ENCODE results near the gene ZBTB5.

GRCh38 chr9:37474438-37474837 lies 9.2 kb upstream of the ZBTB5 start:
- TF ChIP-seq, protein P1, sequence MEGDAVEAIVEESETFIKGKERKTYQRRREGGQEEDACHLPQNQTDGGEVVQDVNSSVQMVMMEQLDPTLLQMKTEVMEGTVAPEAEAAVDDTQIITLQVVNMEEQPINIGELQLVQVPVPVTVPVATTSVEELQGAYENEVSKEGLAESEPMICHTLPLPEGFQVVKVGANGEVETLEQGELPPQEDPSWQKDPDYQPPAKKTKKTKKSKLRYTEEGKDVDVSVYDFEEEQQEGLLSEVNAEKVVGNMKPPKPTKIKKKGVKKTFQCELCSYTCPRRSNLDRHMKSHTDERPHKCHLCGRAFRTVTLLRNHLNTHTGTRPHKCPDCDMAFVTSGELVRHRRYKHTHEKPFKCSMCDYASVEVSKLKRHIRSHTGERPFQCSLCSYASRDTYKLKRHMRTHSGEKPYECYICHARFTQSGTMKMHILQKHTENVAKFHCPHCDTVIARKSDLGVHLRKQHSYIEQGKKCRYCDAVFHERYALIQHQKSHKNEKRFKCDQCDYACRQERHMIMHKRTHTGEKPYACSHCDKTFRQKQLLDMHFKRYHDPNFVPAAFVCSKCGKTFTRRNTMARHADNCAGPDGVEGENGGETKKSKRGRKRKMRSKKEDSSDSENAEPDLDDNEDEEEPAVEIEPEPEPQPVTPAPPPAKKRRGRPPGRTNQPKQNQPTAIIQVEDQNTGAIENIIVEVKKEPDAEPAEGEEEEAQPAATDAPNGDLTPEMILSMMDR (IDR thresholded peaks at IDR 0.05): no peak
- no peak for TF ChIP-seq POLR2A (IDR thresholded peaks at IDR 0.05)
